SU-DHL-6 (cell line): ENCODE data around the gene PBX1.

Source experiments
- CTCF ChIP-seq: fragments of 200-600 bp; sonication (generic); IDR thresholded peaks from one replicate; pipeline ENCODE4 v1.5.1; 2017; ENCODE audit warnings: antibody characterized with exemption, mild to moderate bottlenecking, low read length, moderate library complexity; ENCODE audit not compliant: insufficient read depth, poor library complexity, severe bottlenecking
- EZH2phosphoT487 ChIP-seq: fragments of 200-600 bp; sonication (generic), shearing (Covaris generic); conservative IDR thresholded peaks from 2 replicates; pipeline ENCODE4 v1.6.1; 2018; ENCODE audit warnings: mild to moderate bottlenecking, antibody characterized with exemption, low read length, moderate library complexity, mixed read lengths

GRCh38 chr1:164516591-164516990 is 42.4 kb upstream of the PBX1 start:
- TF ChIP-seq CTCF (no peak), EZH2phosphoT487 (no peak)
